ENCODE results near the gene RO60.
"Not testable (repeated sequence)": the region's sequence is repeated elsewhere in the genome, so short reads cannot be mapped to it uniquely, and the experiment has no call there.

The RO60 gene

DNA sequence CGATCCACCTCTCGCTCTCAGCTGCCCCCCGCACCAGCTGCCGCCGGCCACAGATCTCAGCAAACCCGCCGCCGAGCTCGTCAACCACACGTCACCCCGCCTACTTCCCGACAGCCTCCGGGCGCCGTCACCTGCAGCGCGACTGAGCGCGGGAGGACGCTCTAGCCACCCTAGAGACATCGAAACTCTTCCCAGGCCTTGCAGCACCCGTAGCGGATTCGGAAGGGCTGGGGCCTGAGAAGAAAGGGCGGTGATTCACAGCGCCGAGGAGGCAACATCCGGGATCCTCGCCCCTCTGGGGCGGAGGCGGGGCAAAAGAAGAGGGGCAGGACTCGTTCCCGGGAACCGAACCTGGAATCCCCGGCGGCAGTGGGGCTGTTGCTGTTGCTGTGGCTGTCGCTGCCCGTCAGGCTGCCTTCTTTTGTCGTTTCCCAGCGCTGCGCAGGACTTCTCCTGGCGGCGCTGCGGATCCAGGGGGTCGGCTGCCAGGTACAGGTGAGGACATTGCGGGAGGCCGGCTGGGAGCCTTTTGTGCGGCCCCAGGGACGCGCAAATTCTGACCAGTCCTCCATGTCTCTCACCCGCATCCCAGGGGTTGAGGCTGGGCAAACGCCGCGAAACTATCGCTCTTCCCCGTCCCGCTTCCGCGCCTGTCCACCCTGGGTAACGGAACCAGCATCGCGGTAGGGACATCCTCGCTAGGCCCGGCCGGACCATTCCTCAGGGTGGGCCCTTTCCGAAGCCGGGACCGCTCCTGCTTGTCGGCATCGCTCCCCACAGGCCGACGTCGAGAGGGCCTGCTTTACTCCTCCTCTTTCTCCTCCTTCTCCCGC lies at the start of gene RO60, which contains the start of gene UCHL5:
RO60 (plus strand) TSS at position 331 of the 833 bp plus-strand sequence. CDS start 9,443 bp downstream, outside the sequence.
UCHL5 (minus strand) TSS at position 79 of the 833 bp plus-strand sequence. CDS start 100 bp downstream, outside the sequence.
- DNase-seq: peak; percentile 97

GRCh38 chr1:193011406-193011805 lies 48.0 kb upstream of the RO60 start:
- DNase-seq: no peak

DNA sequence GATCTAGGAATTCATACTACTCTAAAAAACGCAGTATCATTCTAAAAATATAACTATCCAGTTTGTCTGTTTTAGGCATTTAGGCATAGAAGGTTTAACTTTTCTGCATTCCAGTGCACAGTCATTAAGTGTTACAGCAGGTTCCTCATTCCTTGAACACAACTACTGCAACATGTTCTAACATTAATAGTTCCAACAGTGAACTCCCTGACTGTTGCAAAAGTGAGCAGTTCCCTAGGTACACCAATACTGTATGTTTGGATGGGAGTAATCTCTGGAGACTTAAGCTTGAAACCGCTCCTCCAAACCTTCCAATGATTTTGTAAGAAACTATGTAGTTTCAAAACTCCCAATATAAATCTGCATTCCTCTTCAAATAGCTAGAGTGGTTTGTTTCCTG lies 46.4 kb upstream of the RO60 start:
- no peak for DNase-seq

DNA sequence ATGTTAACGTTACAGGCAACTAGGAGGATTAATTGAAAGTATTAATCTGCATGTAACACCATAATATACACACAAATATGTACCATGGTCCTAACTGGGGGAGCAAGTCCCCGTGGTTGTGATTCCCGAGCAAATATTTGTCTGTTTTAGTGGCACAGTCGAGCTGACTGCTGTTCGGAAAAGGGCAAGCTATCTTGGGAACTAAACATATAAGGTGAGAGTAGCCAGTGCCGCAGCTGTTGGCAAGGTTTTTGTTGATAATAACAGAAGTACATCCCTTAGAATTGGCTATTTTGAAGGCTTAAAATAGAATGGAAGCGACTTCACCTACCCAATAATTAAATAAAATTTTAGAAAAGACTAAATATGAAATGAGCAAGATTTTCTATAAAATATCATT lies 45.7 kb upstream of the RO60 start:
- no peak for DNase-seq

GRCh38 chr1:193014400-193014799 lies 45.0 kb upstream of the RO60 start:
- DNase-seq: no peak

- DNase-seq: no peak
Measured at GRCh38 chr1:193016788-193017187, 42.6 kb upstream of the RO60 start.

GRCh38 chr1:193019442-193020026 lies 39.9 kb upstream of the RO60 start:
- DNase-seq: peak; percentile 66

GRCh38 chr1:193025218-193025617 lies 34.2 kb upstream of the RO60 start:
- no peak for DNase-seq

DNA sequence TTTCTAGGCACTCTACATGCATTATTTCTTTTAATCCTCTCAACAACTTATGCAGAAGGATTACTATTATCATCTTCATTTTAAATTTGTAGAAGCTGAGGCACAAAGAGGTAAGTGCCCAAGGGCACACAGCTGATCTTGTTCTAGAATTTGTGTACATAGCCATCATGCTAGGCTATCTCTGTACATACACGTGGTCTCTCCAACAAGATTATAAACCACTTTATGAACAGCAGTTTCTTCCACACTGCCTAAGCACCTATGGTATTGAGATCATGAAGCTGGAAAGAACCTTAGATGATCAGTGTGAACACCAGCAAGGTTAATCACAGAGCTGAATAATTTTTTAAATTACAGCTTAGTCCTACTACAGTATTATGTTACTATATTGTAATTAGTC lies 29.1 kb upstream of the RO60 start:
- no peak for DNase-seq

DNA sequence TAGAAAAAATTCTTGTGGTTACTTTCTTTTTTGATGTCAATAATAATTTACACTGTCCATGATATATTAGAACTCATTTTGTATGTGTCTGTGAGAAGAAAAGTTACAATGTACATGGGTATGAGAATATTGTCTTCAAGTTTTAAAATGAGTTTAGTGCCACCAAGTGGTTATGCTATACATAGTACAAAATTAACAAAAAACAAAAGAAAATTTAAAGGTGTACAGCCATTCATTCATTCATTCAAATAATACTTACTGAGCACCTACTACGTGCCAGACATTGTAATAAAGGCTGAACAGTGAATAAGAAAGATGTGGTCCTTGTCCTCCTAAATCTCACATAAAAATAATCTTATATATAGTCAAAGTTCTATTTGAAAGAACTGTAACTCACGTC lies 28.0 kb upstream of the RO60 start:
- DNase-seq: peak; percentile 24

DNA sequence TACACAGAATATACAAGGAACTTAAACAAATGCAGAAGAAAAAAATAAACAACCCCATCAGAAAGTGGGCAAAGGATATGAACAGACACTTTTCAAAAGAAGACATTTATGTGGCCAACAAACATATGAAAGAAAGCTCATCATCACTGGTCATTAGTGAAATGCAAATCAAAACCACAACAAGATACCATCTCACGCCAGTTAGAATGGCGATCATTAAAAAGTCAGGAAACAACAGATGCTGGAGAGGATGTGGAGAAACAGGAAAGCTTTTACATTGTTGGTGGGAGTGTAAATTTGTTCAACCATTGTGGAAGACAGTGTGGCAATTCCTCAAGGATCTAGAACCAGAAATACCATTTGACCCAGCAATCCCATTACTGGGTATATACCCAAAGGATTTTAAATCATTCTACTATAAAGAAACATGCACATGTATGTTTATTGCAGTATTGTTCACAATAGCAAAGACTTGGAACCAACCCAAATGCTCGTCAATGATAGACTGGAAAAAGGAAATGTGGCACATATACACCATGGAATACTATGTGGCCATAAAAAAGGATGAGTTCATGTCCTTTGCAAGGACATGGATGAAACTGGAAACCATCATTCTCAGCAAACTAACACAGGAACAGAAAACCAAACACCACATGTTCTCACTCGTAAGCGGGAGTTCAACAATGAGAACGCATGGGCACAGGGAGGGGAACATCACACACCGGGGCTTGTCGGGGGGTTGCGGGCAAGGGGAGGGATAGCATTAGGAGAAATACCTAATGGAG lies 26.6 kb upstream of the RO60 start:
- not testable (repeated sequence) for DNase-seq

GRCh38 chr1:193033610-193034009 lies 25.8 kb upstream of the RO60 start:
- DNase-seq: no peak

GRCh38 chr1:193036337-193037047 lies 22.9 kb upstream of the RO60 start:
- no peak for DNase-seq

- no peak for DNase-seq
Measured at GRCh38 chr1:193040011-193040410, 19.4 kb upstream of the RO60 start.

GRCh38 chr1:193042766-193043691 lies 16.4 kb upstream of the RO60 start:
- DNase-seq: no peak

DNA sequence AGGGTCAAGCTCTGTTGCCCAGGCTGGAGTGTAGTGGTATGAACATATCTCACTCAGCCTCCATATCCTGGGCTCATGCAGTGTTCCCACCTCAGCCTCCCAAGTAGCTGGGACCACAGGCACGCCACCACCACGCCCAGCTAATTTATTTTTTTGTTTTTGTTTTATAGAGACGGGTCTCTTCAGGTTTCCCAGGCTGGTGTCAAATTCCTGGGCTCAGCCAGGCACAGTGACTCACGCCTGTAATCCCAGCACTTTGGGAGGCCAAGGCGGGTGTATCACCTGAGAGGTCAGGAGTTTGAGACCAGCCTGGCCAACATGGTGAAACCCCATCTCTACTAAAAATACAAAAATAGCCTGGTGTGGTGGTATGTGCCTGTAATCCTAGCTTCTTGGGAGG lies 10.5 kb upstream of the RO60 start:
- not testable (repeated sequence) for DNase-seq

GRCh38 chr1:193054169-193054675 lies 5.2 kb upstream of the RO60 start:
- DNase-seq: no peak

- peak; percentile 66 for DNase-seq
Measured at GRCh38 chr1:193058529-193059281, 707 bp upstream of the RO60 start.

GRCh38 chr1:193060115-193060403 lies 647 bp downstream of the RO60 start:
- DNase-seq: no peak

DNA sequence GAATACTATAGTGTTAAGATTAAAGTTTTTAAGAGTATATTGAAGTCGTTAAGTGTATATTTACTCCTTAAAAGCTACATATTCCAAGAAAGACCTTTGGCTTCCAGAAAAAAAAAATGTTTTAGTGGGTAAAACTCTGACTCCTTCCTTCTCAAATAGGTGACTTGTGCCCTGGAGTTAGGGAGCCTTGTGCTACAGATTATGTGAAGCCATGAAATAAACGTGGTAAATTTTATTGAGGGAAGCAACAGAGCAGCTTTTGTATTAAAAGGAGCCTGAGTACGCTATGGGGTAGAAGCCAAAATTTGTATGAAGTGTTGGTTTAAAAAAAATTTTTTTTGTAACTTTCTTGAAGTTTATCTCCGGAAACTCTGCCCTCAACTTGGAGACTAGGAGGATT lies 994 bp downstream of the RO60 start:
- DNase-seq: no peak

- peak; percentile 15 for DNase-seq
Measured at GRCh38 chr1:193060938-193061337, 1.5 kb downstream of the RO60 start.

Measured in CD4-positive, alpha-beta T cell treated with Interleukin-17A for 1 hour (primary cell).